HG03469 (cell line): ENCODE data around the gene DHRSX.
"Not testable (repeated sequence)": the region's sequence is repeated elsewhere in the genome, so short reads cannot be mapped to it uniquely, and the experiment has no call there.

Experiments
- ATAC-seq: cut with Tn5 transposase; IDR thresholded peaks from one replicate; pipeline ENCODE4 v1.9.1; 2021; ENCODE audit warnings: mild to moderate bottlenecking, moderate library complexity, moderate number of reproducible peaks; ENCODE audit not compliant: unreplicated experiment

DHRSX gene

GRCh38 chrX:2330910-2331309 is 169.9 kb downstream of the DHRSX start:
- ATAC-seq, result no peak

DNA sequence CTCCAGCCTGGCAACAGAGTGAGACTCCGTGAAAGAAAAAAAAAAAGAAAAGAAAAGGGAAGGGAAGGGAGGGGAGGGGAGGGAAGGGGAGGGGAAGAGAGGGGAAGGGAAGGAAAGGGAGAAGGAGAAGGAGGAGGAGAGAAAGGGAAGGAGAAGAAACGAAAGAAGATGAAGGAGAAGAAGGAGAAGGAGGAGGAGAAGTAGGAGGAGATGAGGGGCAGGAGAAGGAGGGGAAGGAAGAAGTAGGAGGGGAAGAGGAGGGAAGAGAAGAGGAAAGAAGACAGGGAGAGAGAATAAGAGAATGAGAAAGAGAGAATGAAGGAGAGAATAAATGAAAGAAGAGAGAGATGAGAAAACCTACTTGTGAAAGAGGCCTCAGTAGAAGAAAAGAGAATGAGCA is 170.3 kb downstream of the DHRSX start:
- ATAC-seq, result no peak

DNA sequence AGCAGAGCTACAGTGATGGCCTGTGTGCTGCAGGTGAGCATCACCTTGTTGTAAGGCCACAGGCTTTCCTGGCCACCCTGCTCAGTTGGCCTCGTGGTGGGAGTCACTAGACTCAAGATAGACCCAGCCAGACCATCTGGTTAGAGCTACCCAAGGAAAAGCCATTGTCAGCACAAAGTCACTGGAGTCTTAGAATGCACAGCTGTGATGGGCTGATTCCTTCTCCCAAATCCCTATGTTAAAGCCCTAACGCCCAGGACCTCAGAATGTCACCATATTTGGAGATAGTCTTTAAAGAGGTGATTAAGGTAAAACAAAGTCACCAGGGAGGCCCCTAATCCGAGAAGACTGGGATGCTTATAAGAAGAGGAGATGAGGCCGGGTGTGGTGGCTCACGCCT is 173.4 kb downstream of the DHRSX start:
- no peak for ATAC-seq

GRCh38 chrX:2325076-2325784 is 175.5 kb downstream of the DHRSX start:
- ATAC-seq, result no peak

DNA sequence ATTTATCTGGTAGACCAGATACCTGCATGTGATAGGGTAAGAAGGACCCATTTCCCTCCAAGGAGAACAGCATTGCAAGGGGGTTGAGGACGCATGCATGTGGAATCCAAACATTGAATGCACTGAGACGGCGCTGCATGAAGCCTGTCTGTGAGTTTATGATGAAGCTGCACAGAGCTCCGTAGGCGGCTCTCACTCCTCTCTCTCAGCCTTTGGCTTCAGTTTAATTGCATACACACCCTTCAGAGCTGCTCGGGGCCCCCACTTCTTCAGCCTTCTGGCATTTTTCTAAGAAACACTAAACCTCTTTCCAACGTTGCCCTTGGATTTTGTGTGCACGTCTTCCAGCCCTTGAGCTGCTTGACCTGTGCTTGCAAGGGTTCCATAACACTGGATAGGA is 176.6 kb downstream of the DHRSX start:
- no peak for ATAC-seq

- no peak for ATAC-seq
Measured at GRCh38 chrX:2321411-2321810, 179.4 kb downstream of the DHRSX start.

GRCh38 chrX:2320580-2321327 is 180.0 kb downstream of the DHRSX start:
- ATAC-seq, result no peak

- ATAC-seq, result no peak
Measured at GRCh38 chrX:2320089-2320488, 180.7 kb downstream of the DHRSX start.

DNA sequence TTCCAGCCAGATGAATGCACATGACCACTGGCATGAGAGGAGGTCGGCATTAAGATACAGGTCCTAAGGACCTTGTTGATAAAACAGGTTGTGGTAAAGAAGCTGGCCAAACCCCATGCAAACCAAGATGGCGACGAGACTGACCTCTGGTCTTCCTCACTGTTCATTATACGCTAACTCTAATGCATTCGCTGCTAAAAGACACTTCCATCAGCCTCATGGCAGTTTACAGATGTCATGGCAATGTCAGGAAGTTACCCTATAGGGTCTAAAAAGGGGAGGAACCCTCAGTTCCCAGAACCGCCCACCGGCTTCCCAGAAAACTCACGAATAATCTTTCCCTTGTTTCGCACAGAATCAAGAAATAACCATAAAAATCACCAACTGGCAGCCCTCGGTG is 182.4 kb downstream of the DHRSX start:
- ATAC-seq, result no peak

DNA sequence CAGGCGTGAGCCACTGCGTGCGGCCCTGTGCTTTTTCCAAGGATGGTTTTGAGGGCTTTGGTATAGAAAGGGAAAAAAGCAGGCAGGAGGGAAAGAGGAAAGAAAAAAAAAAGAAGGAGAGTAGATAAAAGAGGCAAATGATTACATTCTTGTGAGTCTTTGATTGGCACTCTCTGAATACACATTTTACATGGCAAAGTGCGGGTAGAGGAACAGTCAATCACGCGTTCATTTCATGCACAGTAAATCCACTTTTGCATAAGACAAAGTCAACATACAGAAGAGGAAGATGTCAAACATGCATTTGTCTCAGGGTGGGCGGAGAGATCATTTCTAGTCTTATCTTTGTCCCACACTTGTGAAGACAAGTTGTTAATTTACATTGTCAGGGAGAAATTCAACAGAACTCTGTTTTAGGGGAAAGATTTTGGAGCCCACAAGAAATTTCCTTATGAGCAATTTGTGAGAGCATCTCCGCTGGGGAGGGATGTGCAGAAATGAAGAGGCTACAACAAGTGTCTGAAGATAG is 183.2 kb downstream of the DHRSX start:
- ATAC-seq, result no peak

DNA sequence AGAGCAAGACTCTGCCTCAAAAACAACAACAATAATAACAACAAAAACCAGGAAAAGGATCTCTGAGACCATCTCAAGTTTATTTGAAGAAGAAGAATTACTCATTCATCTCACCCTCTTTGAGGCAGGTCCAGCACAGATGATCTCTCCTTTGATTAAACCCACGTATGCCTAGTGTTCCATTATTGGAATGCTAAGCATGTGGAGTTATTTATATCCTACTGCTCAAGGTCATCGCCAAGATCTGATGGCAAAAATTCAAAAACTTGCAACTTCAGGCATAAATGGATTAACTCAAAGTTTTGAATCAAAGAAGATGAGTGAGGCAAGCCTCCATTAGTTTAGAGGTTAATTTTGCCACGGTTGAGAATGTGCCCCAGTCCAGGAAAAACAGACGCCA is 184.2 kb downstream of the DHRSX start:
- ATAC-seq, result no peak

GRCh38 chrX:2315434-2315833 is 185.3 kb downstream of the DHRSX start:
- no peak for ATAC-seq

DNA sequence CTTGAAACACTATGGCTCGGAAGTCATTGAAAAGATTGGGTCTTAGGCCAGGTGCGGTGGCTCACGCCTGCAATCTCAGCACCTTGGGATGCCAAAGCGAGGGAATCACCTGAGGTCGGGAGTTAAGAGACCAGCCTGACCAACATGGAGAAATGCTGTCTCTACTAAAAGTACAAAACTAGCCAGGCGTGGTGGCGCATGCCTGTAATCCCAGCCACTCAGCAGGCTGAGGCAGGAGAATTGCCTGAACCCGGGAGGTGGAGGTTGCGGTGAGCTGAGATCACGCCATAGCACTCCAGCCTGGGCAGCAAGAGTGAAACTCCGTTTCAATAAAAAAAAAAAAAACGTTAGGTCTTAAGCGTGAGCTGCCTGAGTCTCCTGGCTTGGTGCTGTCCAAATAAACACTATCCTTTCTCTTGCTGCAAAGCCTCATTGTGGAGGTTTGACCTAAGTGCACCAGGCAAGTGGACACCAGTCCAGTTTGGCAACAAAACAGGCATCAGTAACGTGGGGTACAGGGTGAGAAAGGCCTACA is 185.9 kb downstream of the DHRSX start:
- no peak for ATAC-seq

- no peak for ATAC-seq
Measured at GRCh38 chrX:2313864-2314640, 186.7 kb downstream of the DHRSX start.

- not testable (repeated sequence) for ATAC-seq
Measured at GRCh38 chrX:2312061-2312591, 188.7 kb downstream of the DHRSX start.

GRCh38 chrX:2311501-2311900 is 189.3 kb downstream of the DHRSX start:
- ATAC-seq, result no peak

- no peak for ATAC-seq
Measured at GRCh38 chrX:2301901-2302300, 198.9 kb downstream of the DHRSX start.

DNA sequence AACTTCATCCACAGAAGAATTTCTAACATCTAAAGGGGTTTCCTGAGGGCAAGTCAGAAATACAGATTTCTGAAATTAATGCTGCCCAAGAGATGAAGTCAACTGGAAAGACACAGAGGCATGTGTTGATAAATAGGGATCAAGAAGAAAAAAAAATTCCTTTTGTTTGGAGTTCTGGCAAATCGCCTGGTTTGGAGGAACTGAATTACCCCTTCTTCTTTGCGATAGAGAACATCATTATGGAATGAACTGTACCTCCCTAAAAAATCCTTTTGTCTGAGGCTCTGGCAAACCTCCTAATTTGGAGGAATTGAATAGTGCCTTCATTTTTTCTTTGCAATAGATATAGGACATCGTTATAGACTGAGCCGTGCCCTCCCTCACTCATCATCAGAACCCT is 200.9 kb downstream of the DHRSX start:
- ATAC-seq, result no peak

DNA sequence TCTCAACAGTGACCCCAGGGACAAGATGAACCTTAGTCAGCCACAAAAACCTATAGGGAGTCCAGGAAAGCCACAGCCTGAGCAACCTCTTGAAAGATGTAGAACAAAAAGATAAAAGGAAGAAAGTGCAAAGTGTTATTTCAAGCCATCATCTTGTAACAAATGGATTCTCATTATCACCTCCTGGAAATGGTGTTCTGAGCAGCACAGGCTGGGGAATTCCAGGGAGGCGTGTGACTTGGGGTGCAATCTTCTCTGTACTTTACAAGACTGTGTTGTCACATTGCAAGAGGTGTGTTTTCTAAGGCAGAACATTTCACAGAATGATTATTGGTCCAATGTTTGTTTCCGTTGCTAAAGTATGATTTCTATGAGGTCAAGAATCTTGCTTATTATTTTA is 214.0 kb downstream of the DHRSX start:
- ATAC-seq, result no peak

DNA sequence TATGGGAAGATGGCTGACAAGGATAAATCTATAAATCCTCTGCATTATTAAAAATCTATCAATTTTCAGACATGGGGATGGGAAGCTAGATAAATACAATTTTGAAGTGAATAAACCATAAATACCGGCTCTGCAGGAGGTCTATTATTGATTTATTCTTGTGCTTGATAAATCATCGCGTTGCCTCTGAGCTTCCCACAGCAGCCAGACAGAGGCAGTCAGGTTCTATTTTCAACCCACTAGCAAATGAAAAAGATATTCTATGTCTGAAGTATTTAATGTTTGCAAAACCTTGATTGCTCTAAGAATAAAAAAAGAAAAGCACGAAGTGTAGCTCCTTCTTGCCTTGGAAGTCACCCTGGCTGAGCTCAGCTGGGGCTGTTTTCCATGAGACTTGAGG is 216.2 kb downstream of the DHRSX start:
- ATAC-seq, result no peak

DNA sequence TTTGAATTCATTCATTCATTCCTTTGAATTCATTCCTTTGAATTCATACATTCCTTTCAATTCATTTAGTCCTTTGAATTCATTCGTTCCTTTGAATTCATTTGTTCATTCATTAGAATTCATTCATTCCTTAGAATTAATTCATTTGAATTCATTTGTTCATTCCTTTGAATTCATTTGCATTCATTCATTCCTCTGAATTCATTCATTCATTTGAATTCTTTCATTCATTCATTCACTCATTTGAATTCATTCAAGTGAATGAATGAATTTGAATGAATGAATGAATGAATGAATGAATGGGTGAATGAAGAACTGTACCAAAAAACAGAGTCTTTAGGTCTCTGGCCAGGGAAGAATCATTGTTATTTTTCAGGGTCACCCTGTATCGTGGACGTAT is 216.6 kb downstream of the DHRSX start:
- ATAC-seq, result no peak
